HuH-7.5 (cell line): ENCODE results near the gene GALNT15.
A peak's percentile ranks its signal among the peaks of the same experiment; 100 is the strongest.

Experiments used
- DNase-seq: peaks from one replicate; pipeline ENCODE4 v3.0.0; 2011; ENCODE audit warnings: low spot score

GALNT15 gene

DNA sequence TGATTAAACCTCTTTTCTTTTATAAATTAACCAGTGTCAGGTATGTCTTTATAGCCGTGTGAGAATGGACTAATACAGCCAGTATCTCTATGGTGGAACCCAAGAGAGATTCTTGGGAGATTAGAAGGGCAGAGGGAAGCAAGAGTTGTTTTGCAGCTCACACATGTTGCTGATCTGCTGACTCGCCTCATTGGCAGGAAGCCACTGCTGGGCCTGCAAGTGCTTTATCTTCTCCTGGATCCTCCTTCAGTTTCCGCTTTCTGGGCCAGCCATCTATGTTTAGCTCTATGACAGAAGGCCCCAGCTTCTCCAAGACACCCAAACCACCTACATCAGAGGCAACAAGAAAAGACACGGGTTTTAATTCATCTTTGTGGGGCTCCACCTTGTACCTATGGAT, 23.4 kb upstream of the GALNT15 start:
- DNase-seq, result no peak

DNA sequence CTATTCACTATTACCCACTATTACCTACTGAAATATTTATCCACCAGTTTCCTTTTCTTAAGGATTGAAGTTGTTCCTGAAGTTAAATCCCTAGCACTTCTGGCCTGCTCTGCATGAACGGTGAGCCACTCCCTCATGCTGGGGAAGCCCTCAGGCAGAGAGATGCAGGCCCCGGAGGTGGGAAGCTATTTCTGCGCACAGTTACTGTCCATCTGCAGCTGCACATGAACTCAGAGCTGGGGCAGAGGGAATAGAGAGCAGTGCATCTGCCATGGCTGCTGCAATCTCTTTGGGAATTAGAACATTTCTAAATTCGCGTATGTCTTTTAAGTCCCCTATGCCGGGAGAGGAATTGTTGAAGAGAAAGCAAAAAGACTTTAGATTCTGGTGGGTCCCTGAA, 6.3 kb upstream of the GALNT15 start:
- no peak for DNase-seq

DNA sequence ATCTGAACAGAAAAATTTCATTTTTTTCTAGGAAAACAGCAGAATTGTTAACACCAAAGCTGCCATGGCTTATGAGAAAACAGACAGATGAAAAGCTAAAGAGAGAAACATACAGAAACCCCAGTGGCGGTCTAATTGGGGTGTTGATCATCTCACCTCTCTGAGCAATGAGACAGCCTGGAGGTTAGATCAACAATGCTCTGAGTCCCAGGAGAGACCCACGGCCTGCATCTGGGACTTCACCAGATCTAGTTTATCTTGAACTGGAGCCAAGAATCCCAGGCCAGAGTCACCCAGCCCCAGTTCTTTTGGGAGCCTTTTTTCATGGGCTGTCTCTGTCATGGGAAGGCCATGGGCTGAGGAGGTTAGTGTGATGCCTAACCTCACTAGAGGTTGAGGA, 3.5 kb upstream of the GALNT15 start:
- DNase-seq, result no peak

DNA sequence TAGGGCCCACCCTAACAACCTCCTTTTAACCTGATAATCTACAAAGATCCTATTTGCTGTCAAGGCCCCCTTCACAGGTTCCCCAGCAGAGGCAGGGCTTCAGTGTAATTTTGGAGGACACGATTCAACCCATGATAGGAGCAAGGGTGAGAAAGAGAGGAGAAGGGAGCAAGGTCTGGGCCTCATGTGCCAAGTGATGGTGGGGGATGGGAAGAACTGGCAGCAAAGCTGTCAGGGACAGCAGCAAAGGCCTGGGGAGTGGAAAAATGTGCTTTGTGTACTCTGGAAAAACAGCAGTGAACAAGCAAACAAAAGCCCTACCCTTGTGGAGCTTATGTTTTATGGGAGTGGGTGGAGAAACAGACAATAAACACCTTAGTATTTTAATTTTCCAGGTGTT, 2.7 kb upstream of the GALNT15 start:
- no peak for DNase-seq

DNA sequence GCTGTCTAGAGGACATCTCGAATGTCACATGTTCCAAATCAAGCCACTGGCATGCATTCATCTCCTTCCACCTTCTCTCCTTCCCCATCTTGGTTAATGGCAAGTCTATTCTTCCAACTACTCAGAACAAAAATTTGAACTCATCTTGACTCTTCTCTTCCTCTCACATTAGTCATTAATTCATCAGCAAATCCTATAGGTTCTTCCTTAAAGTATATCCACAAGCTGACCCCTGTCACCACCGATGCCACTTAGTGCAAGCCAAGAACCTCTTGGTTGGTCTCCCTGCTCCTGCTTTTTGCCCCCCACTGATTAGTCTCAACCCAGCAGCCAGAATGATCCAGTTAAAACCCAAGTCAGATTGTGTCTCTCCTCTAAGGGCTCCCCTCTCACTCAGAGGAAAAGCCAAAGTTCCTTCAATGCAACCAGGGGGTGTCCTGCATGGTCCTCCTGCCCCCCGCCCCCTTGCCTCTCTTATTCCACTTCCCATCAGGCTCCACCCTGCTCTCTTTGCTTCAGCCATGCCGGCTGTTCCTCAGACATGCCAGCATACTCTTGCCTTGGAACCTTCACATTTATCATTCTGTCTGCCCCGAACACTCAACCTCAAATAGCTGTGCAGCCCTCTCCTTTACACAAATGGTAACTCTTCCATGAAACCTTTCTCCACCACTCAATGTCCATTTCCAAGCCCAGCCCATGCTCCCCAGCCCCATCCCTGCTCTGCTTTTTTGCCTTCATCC, 1.0 kb upstream of the GALNT15 start:
- no peak for DNase-seq

DNA sequence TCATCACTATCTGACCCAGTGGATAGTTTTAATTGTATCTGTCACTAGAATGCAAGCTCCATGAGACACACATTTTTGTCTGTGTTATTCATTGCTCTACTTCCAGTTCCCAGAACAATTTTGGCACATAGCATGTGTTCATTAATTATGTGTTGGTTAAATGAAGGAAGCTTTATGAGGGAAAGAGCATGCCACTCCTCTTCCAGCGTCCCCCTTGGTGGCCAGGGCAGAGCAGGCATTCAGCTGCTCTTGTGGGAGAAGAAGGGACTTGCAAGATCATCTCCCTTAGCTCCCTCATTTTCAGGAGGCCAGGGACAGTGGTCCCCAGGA, 489 bp upstream of the GALNT15 start:
- no peak for DNase-seq

DNA sequence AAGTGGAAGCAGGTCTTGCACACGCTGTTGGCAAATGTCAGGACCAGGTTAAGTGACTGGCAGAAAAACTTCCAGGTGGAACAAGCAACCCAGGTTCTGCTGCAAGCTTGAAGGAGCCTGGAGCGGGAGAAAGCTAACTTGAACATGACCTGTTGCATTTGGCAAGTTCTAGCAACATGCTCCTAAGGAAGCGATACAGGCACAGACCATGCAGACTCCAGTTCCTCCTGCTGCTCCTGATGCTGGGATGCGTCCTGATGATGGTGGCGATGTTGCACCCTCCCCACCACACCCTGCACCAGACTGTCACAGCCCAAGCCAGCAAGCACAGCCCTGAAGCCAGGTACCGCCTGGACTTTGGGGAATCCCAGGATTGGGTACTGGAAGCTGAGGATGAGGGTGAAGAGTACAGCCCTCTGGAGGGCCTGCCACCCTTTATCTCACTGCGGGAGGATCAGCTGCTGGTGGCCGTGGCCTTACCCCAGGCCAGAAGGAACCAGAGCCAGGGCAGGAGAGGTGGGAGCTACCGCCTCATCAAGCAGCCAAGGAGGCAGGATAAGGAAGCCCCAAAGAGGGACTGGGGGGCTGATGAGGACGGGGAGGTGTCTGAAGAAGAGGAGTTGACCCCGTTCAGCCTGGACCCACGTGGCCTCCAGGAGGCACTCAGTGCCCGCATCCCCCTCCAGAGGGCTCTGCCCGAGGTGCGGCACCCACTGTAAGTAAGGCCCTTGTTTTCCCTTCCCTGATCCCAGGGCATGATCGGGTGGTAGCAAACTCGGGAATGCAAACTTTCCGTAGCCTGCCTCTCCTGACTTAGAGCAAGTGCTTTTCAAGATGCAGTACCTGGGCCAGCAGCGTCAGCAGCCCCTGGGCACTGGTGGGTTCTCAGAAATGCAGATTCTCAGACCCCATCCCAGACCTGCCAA, 759 bp downstream of the GALNT15 start:
- DNase-seq, result no peak

DNA sequence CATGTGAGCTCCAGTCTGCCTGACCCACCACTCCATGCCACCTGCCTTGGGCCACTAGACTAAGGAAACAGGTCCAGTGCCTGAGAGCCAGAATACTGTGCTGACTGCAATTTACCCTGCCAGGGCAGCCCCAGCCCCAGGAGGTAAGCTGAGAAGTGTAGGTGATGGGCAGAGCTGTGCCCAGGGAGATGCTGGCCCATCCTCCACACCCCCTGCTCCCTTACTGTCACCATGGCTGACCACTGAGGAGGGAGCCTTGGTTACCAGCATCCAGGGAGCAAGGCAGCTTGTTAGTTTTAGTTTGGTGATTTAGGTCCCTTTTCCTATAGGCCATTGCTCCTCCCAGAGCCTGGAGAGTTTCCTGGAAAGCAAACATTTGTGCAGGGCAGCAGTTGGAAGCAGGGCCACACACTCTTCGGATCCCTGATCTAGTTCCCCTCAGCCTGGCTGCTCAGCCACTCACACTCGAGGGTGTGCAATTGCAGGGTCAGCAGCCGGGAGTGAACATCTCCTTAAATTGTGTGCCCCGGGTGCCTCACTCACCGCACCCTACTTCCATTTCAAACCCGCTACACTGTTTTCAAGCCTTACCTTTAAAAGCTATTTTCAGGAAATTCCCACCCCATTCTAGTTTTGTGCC, 2.0 kb downstream of the GALNT15 start:
- DNase-seq, result no peak

DNA sequence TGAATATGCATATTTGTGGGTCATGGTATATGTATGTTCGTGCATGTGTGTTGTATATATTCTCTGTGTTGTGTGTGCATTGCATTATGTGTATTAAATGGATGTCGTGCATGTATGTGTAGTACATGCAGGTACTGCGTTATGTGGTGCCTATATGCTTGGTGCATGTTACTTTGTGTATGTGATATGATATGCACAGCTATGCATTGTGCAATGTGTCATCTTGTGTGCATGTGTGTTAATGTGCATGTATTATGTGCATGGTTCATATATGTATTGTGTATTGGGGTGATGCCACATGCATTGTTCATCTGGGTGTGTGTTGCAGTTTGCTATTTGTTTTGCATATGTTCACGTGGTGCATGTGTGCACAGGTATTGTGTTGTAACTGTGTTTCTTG, 2.9 kb downstream of the GALNT15 start:
- no peak for DNase-seq

DNA sequence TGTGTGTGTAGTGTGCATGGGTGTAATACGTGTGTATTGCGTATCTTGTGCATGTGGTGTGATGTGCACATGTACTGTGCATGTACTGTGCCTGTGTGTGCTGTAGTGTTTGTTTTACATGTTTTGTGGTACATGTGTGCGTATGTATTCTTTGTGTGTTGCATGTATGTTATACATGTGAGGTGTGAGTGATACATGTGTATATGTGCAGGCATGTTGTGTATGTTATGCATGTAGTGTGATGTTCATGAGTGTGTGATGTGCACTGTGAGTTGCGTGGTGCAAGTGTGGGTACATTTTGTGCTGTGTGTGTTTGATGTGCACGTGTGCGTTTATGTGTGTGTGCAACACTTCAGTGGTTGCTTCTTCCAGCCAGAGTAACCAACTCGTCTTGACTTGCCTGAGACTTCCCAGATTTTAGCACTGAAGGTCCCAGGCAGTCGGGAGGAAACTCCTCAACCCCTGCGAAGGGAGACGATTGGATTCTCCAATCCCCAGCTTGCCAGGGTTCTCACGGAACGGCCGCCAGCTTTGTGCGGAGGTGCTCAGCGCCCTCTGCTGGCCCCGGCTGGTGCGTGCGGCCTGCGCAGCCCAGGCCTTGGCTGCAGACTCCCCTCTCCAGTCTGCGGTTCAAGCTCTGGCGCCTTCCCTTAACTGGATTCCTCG, 3.6 kb downstream of the GALNT15 start:
- peak; percentile 88 for DNase-seq

DNA sequence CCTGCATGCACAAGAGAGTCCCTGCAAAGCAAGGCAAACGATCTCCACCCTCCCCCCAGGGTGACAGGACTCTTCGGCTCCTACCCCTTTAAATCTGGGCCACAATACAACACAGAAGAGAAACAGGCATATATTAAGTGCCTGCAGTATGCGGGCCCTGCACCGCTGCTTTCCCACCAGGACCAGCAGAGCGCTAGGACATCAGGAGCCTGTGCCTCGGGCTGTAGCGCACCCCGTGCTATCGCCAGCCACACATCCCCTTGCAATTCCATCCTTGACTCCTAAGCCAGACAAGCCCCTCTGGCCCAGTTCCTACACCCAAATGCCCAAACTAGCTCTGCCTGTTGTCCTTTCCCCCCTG, 4.1 kb downstream of the GALNT15 start:
- DNase-seq, result no peak

DNA sequence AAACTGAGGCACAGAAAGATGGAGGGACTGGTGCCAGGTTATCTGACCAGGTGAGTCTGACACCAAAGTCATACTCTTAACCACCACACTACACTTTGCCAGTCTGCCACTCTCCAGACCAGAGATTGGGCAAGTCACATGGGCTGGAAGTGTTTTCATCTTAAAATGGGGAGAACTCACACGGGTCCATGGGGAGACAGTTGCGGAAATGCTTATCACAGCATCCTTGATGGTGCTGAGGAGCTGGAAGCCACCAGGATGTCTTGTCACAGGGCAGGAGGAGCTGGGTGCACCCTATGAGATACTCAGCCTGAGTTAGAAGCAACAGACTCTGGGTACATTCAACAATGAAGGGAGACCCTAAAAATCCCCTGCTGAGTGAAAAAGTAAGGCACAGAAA, 4.8 kb downstream of the GALNT15 start:
- DNase-seq, result no peak

DNA sequence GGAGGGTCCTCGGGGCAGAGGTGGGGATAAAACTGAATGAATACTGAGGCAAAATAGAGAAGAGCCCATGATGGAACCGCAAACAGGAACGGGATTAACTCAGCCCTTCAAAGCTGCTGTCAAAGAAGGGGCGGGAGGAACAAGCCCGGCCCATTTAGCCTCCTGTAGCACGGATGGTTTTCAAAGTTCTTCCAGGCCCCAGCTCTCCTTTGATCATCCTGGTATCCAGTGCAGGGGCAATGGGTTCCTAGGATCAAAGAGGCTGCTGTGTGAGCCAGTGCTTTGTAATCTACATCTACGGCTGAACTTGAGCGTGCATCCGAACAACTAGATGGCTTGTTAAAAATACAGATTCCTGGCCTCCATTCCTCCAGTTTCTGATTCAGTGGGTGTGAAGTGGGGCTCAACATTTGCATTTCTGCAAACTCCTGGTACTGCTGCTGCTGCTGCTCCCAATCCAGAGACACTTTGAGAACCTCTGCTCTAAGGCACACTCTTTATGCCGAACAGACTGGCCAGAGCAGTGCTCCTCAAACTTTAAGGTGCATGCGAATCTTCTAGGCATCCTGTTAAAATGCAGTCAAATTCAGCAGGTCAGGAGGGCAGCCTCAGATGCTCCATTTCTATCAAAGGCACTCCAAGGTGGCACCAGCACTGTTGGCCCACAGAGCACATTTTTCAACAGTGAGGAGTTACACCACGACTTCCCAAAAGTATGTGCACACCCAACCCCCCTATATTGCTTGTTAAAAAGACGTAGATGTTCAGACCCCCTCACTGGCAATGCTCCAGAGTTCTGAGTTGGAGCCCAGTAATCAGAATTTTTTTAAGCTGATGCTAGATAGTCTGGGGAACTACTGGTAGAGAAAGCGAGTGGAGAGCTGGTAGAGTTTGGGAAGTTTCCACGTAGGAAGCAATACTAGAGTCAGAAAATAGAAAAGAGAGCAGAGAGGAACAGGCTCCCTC, 5.6 kb downstream of the GALNT15 start:
- no peak for DNase-seq

DNA sequence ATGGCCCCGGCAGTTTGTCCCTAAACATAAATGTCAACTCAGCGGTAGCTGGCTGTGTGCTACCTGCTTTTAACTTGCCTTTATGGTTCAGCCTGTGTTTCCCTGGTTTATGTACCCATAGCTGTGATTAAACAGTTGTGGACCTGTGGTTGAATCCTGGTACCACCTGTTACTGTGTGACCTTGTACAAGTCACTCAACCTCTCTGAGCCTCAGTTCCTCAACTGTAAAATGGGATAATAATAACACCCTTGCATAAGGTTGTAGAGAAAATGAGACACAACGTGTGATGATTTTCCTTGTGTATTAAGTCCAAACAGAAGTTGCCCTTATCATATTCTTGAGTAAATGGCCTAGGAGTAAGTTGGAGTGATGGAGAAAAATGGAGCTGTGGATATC, 6.3 kb downstream of the GALNT15 start:
- DNase-seq, result no peak

DNA sequence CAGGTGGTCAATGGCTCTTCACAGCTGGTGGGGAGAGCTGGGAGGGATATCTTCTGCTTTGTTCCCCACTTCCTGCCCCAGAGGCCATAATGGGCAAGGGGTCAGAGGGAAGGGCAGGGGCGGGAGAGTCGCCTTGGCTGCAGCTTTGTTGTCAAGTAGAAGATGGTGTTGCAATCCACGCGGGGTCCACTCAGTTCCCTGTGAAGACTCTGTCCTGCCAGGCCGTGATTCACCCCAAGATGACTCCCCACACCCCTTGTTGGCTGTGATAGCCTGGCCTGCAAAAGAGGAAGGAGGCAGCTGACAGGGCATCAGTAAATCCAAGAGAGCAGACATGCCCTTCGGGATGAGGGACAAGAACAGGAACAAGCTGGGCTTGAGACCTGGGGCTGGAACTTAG, 6.9 kb downstream of the GALNT15 start:
- DNase-seq, result no peak

DNA sequence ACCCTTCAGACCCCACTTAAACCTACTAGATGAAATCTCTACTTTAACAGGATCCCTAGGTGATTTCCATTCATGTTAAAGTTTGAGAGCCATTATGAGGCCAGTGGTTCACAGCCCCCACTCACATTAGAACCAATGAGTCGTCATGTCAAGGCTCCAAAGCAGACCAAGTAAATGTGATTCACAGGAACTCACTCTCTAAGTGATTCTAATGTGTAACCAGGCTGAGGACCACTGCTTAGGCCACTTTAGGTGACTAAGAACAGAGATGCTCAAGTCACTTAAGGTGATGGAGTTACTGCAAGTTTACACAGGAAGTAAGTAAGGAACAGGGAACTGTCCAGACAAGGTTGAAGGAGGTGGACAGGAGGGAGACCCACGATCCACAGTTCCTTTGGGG, 7.7 kb downstream of the GALNT15 start:
- no peak for DNase-seq

DNA sequence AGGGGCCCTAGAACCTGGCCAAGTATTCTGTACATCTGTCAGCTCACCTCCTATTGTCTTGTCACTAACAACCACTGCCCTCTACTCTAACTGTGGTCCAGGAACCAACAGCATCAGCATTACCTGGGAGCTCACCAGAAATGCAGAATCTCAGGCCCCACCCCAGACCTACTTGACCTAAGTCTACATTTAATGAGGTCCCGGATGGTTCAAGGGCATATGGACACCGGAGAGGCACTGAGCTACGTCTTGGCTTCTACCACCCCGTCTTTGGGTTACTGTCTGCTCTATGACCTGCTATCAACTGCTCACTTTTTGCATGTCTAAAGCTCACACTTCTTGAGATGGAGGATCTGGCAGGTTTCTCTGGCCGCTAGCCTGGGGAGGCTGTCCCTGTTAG, 8.1 kb downstream of the GALNT15 start:
- DNase-seq, result no peak

DNA sequence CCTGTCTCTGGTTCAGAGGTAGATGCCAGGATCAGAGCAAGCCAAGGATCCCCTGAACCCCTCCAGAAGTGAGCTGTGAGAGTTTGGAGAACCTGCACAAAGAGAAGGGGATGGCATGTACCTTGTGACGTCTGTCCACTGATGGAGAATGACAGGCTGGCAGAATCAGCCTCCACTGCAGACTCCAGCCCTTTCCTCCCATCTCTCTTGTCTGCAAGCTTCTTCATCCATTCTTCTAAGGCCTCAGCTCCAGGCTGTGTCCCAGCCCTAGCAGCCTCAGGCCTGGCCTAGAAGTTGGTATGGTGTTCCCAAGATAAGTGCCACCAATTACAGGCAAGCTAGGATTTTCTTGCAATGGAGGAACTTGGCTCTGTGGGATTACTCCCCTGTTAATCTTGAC, 8.6 kb downstream of the GALNT15 start:
- no peak for DNase-seq

DNA sequence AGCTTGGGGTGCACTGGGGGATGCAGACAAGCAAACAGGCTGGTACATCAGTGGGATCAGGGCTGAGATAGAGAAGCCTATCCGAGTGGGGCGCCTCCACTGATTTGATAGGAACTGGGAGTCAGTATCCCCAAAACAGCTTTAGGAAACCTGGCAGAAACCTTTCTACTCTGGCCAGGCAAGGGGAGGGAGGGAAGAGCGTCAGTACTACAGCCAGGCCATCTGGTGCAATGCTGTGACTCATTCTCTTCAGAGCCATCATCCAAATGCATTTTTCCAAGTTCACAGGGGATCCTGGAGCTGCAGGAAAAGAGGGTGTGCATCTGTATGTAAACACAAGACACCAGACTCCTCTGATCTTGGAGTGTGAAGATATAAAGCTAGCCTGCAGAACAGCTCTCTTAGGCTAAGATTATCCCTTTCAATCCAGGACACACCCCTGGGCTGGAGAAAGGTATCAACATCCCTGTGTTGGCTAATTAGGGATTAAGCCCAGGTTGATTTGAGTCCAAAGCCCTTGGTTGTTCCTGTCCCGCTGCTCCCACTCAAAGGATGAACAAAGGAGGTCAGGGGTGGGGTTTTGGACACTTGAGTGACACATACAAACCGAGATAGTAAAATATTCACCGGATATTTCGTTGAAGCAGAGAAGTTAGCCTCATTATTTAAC, 9.3 kb downstream of the GALNT15 start:
- no peak for DNase-seq

DNA sequence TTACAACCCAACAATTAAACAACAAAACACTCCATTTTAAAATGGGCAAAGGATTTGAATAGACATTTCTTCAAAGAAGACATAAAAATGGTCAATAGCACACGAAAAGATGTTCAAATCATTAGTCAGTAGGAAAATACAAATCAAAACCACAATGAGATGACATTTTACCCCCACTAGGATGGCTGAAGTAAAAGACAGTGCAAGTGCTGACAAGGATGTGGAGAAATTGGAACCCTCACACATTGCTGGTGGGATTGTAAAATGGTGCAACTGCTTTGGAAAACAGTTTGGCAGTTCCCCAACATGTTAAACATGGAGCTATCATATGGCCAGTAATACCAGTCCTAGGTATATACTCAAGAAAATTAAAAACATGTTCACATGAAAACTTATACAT, 11.6 kb downstream of the GALNT15 start:
- DNase-seq, result no peak

DNA sequence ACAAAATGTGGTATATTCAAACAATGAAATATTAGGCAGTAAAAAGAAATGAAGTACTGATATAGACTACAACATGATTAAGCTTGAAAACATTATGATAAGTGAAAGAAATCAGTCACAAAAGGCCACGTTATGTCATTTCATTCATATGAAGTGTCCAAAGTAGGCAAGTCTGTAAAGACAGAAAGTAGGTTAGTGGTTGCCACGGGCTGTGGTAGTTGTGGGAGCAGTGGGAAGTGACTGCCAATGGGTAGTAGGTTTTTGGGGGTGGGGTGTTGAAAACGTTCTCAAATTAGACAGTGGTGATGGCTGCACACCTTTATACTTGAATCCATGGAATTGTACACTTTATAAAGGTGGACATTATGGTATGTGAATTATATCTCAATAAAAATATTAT, 12.1 kb downstream of the GALNT15 start:
- no peak for DNase-seq
